MG63 (cell line): ENCODE data around the gene KCNK2. TPM values are rescaled to one million over a fixed set of nuclear protein-coding genes. Genes with fewer than 3 reads are reported as not detected.
"Not testable (repeated sequence)": the region's sequence is repeated elsewhere in the genome, so short reads cannot be mapped to it uniquely, and the experiment has no call there.

Experiments used
- DNase-seq: peaks from one replicate; pipeline ENCODE4 v3.0.0-alpha.2; 2020
- H3K27me3 ChIP-seq: fragments of 250-450 bp; sonication (Bioruptor Pico); 2 replicates; pipeline ENCODE4 v1.5.1; 2020; ENCODE audit warnings: mild to moderate bottlenecking, moderate library complexity
- H3K36me3 ChIP-seq: fragments of 250-450 bp; sonication (Bioruptor Pico); 2 replicates; pipeline ENCODE4 v1.5.1; 2020; ENCODE audit warnings: mild to moderate bottlenecking, moderate library complexity
- H3K4me3 ChIP-seq: fragments of 250-450 bp; sonication (Bioruptor Pico); 2 replicates; pipeline ENCODE4 v1.5.1; 2020; ENCODE audit warnings: mild to moderate bottlenecking, moderate library complexity
- H3K9me3 ChIP-seq: fragments of 250-450 bp; sonication (Bioruptor Pico); 2 replicates; pipeline ENCODE4 v1.5.1; 2020; ENCODE audit warnings: mild to moderate bottlenecking, moderate library complexity
- total RNA-seq: library from RNA; depleted of rRNA; stranded (reverse); fragments of >200 nt; shearing (Covaris generic); gene quantifications from 2 replicates; pipeline ENCODE4 v1.2.3, GENCODE V29; 2014; ENCODE audit warnings: low replicate concordance

The KCNK2 gene
- total RNA-seq, 1 experiment from 2014 or later = 2.8 TPM

DNA sequence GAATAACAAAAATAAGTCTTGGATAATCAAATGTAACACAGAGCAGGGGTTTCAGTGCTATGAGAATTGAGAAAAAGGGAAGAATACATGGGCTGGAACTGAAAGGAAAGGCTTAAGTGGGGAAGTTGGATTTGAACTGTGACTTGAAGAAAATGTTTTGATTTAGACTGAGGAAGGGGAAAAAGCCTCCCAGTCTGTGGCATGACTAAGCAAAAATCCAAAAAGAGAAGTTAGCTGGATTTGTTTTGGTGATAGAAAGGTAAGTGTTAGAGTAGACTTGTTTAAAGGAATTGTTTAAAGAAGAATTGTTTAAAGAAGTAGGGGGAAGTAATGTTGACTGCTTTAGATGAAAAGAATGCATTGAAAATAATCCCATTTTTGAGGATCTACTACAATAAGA, 46.0 kb downstream of the KCNK2 start:
- Histone ChIP-seq H3K27me3 (no peaks in the 10 kb centered on the region), H3K4me3 (no peak overlapping the region), H3K36me3 (no peaks in the 10 kb centered on the region), H3K9me3 (no peaks in the 10 kb centered on the region)
- no peak for DNase-seq

DNA sequence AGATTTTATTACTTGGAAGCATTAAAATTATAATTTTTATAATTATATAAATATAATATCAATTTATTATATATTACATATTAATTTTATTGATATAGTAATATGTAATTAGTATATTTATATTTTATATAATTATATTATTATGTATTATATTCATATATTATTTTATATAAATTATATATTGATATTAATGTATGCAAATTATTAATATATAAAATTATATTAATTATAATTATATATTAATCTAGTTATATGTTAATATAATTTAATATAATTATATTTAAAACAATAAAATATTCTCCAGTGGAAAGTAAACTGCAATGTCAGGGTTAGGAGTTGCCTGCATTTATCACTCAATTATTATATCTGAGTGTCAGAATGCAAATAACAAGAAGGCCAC, 48.8 kb downstream of the KCNK2 start:
- H3K27me3 ChIP-seq = no peaks in the 10 kb centered on the region
- H3K4me3 ChIP-seq = no peak overlapping the region
- H3K9me3 ChIP-seq = no peaks in the 10 kb centered on the region
- DNase-seq = no peak
- H3K36me3 ChIP-seq = no peaks in the 10 kb centered on the region

DNA sequence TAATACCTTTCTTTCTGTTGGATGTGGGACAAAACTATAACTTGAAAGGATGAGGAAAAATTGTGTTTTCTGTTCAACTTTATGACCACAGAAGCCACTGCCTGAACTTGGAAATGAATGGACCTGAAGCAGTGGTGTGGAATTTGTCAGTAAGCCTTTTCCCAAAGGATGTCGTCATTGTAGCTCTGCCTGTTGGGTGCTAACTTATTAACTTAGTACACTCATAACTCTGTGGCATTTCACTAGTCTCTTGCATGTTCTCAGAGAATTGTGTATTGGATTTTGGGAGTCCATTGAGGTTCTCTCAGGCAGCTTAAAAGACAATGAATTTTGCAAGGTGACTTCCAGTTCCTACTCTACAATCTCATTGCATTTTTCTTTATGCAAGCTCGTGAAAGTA, 49.6 kb downstream of the KCNK2 start:
- Histone ChIP-seq H3K4me3 (no peak overlapping the region), H3K9me3 (no peaks in the 10 kb centered on the region), H3K36me3 (no peaks in the 10 kb centered on the region), H3K27me3 (no peaks in the 10 kb centered on the region)
- DNase-seq = no peak

DNA sequence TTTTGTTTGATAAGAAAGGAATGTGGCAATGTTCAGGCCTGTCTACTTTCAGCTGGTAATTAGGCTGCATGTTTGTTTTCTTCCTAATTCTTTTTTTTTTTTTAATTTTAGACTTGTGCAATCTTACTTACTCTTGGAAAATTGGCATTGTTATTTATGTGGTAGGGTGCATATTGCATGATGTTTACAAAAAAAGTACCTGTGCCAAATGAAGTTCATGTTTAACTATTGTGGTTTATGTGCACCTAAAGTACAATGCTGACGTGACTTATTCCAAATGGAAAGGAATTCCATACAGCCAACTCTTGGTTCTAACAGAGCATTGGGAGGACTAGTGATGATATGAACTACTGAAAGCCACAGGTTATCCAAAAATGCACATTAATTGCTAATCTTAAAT, 51.0 kb downstream of the KCNK2 start:
- Histone ChIP-seq H3K36me3 (no peaks in the 10 kb centered on the region), H3K4me3 (no peak overlapping the region), H3K27me3 (no peaks in the 10 kb centered on the region), H3K9me3 (no peaks in the 10 kb centered on the region)
- no peak for DNase-seq

DNA sequence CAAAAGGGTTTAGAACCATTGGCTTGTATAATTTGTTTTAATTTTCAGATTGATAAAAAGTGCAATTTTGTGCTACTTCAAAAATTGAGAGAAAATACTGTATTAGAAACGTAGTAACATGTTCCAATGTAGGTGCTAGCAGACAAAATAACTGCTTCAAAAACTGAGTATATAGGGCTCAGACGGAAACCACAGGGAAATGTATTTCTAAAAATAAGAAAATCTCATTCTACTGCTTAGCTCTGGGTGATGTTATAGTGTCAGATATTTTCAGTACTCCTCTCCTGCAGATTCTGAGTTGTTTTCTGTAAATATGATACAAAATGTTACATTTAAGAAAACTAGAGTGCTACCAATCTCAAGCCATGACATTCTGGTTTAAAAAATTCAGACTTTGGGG, 55.4 kb downstream of the KCNK2 start:
- Histone ChIP-seq H3K9me3 (peaks cover 10% of the 10 kb centered on the region), H3K4me3 (no peak overlapping the region), H3K27me3 (no peaks in the 10 kb centered on the region), H3K36me3 (no peaks in the 10 kb centered on the region)
- no peak for DNase-seq

DNA sequence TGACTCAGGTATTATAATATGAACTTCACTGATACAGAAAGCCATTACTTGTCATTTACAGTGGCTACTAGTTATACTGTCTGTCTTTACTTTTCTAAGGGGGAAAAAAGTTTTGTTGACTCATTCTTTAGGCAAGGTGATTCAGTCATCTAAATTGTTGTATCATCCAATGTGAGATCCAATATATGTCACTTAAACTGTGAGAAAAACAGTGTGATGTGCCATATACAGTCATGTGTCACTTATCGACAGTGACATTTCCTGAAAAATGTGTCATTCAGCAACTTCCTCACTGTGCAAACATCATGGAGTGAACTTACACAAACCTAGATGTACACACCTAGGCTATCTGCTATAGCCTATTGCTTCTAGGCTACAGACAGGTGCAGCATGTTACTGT, 57.6 kb downstream of the KCNK2 start:
- Histone ChIP-seq H3K4me3 (no peak overlapping the region), H3K27me3 (no peaks in the 10 kb centered on the region), H3K9me3 (peaks cover 10% of the 10 kb centered on the region), H3K36me3 (no peaks in the 10 kb centered on the region)
- DNase-seq = no peak

DNA sequence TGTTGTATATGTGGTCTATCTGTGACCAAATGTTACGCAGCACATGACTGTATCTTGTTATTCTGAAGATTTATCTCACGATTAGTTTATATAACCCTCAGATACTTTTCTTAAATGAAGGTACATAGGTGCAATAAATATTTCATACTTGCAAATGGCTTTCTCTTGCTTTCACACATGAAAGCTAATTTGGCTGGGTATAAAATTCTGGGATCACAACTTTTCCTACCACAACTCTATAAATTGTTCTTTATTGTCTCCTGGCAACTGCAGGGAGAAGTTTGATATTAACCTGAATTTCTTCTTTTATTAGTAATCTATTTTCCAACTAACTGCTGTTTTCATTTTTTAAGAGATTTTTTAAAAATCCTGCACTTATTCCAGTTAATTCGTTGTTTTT, 58.9 kb downstream of the KCNK2 start:
- DNase-seq = no peak
- no peaks in the 10 kb centered on the region for H3K36me3 ChIP-seq
- H3K27me3 ChIP-seq = no peaks in the 10 kb centered on the region
- peaks cover 10% of the 10 kb centered on the region for H3K9me3 ChIP-seq
- H3K4me3 ChIP-seq = no peak overlapping the region

DNA sequence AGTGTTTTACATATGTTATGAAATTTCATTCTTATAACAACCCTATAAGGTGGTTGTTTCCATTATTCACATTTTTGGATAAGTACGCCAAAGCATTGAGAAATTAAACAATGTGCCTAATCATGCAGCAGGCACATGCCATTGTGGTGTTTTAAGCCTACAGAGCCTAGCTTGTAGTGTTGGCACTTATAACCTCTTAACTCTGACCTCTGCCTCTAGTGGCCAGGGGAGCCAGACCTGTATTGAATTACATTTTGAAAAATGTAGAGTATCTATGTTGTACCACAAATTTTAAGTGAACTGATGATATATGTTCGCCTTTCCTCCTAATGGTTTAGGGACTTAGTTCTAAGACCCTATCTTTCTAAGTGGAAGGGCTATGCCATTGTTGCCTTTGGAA, 61.0 kb downstream of the KCNK2 start:
- no peaks in the 10 kb centered on the region for H3K27me3 ChIP-seq
- H3K9me3 ChIP-seq = peaks cover 10% of the 10 kb centered on the region
- no peak overlapping the region for H3K4me3 ChIP-seq
- no peaks in the 10 kb centered on the region for H3K36me3 ChIP-seq
- no peak for DNase-seq

DNA sequence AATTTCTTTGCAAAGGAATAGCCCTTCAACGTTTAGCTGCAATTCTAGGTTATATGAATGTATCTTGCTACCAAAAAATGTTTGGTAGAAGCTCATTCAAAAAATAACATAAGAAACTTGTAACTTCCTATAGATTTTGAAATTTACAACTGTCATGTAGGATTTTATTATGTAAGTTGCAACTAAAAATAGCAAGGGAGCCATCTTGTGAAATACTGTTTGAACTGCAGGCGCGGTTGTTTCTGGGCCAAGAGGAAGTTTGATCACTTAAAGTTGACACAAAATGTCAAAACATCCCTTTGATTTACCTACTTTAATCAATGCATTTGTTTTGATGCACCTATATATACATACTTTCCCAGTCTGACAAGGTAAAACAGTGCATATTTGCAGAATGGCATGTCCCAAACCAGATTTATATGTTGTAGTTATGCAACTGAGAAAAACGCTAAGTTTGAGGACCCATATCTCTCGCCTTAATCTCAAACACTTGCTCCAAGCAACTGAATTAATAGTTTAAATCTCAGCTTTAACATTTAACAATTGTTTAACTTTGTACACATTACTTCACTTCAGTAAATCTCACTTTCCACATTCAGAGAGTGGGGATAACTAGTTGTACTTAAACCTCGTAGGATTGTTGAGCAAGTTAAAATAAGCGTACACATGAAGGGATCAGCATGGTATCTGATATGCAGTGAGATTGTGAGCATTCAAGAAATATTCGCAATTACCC, 63.9 kb downstream of the KCNK2 start:
- H3K27me3 ChIP-seq = no peaks in the 10 kb centered on the region
- no peak overlapping the region for H3K4me3 ChIP-seq
- no peaks in the 10 kb centered on the region for H3K36me3 ChIP-seq
- H3K9me3 ChIP-seq = peaks cover 9% of the 10 kb centered on the region
- DNase-seq = no peak

DNA sequence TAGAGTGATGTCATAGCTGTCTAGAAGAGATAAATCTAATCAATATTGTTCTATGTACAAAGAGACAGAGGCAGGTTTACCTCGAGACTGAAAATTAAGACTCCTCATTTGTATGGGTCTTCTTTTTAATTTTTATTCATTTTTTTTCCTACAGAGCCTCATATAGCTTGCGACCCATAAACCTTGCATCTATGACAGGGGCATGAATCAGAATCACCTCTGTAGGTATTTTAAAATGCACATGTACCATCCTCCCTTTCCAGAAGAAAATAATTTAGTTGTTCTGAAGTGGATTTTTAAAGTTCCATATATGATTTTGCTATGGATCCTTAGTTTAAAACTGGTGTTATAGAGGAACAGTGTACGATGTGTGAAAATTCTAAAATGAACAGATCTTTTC, 64.5 kb downstream of the KCNK2 start:
- no peak for DNase-seq
- Histone ChIP-seq H3K4me3 (no peak overlapping the region), H3K27me3 (no peaks in the 10 kb centered on the region), H3K9me3 (peaks cover 3% of the 10 kb centered on the region), H3K36me3 (no peaks in the 10 kb centered on the region)

DNA sequence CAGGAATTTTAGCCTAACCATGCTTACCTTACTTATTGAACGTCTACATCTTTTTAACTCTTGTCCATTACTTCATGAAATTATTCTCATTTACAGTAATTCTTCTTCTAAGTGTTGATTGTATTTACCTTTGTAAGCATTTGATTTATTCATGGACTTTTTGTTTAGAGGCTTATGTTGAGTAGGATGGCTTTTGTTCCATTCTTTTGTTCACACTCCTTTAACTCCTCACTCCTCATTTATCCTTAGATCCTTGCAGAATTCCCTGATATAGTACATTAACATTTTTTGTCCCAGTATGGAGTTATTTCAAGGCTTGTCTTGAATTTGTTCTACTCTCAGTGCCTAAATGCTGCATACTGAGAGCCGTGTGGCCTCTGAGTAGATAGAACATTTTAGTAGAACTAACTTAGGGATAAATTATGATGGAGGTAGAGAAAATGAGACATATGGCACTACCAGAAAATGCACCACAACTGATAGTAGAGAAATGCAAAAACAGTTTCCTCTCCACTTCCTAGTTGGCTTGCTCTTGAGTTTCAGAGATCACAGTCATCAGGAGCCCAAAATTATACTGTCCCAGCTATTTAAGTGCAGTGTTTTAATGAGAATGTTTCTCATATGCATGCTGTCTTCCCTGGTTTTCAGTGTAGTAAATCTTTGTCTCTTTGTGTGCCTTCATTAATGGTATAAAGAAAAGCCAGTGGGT, 69.5 kb downstream of the KCNK2 start:
- Histone ChIP-seq H3K27me3 (no peaks in the 10 kb centered on the region), H3K36me3 (no peaks in the 10 kb centered on the region), H3K4me3 (no peak overlapping the region), H3K9me3 (no peaks in the 10 kb centered on the region)
- DNase-seq = no peak

DNA sequence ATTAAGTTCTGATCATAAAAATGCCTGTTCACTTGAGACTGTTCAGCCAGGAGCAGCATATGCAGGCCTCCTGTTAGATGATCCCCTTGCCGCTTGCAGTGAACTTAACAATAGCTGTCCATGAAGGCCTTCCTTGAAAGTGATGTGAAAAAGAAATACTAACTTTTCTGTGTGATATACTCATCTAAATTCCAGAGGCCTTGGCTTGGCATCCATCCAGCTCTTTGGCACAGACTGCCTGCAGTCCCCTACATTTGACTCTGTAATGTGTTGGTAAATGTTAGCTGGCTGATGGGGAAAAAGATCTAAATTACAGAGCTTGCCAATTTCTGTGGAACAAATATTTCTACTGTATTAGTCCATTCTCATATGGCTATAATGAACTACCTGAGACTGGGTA, 73.7 kb downstream of the KCNK2 start:
- peak; percentile 6 for DNase-seq
- Histone ChIP-seq H3K9me3 (no peaks in the 10 kb centered on the region), H3K4me3 (no peak overlapping the region), H3K36me3 (no peaks in the 10 kb centered on the region), H3K27me3 (no peaks in the 10 kb centered on the region)

DNA sequence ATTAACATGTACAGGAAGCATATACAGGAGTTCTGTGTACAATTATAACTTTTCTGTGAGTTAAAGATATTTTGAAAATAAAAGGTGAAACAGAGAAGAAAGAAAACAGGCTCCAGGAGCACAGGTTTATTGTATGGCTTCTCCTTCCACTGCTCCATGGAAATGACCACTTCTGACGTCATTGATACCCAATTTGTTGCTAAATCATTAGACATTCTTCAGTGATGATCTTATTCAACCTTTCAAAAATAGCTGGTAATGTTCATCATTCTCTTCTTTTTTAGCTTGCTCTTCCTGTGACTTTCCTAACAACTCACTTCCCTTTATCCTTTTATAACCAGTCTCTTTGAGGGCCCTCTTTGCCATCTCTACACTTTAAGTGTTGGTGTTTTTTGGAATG, 77.8 kb downstream of the KCNK2 start:
- DNase-seq = no peak
- no peaks in the 10 kb centered on the region for H3K27me3 ChIP-seq
- no peaks in the 10 kb centered on the region for H3K9me3 ChIP-seq
- no peaks in the 10 kb centered on the region for H3K36me3 ChIP-seq
- H3K4me3 ChIP-seq = no peak overlapping the region

DNA sequence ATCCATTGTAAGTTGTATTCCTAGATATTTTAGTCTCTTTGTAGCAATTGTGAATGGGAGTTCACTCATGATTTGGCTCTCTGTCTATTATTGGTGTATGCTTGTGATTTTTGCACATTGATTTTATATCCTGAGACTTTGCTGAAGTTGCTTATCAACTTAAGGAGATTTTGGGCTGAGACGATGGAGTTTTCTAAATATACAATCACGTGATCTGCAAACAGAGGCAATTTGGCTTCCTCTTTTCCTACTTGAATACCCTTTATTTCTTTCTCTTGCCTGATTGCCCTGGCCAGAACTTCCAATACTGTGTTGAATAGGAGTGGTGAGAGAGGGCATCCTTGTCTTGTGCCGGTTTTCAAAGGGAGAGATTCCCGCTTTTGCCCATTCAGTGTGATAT, 80.6 kb downstream of the KCNK2 start:
- DNase-seq, H3K27me3 ChIP-seq, H3K36me3 ChIP-seq, H3K4me3 ChIP-seq, H3K9me3 ChIP-seq: not testable (repeated sequence)

DNA sequence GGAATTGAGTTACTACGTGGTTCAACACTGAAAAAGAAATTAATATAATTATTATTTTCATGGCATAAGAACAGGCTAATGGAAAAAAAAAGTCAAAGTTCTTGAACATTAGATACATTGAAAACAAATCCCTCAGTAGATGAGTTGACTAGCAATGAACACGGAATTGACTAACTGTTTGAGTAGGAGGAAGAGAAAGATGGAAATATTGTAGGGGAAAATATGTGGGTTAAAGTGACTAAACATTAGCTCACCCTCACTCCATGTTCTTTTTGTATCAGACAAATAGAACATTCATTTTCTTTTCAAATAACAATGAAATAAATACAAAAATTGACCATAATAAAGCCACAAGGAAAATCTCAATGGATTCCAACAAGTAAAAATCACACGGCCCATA, 84.3 kb downstream of the KCNK2 start:
- DNase-seq = no peak
- H3K4me3 ChIP-seq = no peak overlapping the region
- no peaks in the 10 kb centered on the region for H3K36me3 ChIP-seq
- H3K9me3 ChIP-seq = no peaks in the 10 kb centered on the region
- H3K27me3 ChIP-seq = no peaks in the 10 kb centered on the region

DNA sequence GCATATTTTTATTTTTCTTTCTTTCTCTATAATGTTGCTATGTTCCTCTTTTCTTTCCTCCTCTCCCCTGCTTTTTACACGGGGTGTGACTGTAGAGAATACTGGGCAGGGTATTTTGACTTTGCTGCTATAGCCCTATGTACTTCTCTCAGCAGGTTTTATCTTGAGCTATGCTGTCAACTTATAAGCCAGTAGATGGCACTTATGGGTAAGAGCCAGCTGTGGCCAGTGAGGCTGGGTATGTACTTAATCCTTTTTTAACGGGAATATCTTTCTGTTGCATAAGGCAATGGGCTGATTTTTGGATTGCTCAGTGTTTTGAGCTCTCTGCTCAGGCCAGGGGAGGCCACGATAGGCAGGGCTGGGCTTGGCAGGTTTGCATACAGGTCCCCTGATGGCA, 99.0 kb downstream of the KCNK2 start:
- Histone ChIP-seq H3K36me3 (no peaks in the 10 kb centered on the region), H3K27me3 (no peaks in the 10 kb centered on the region), H3K9me3 (no peaks in the 10 kb centered on the region; the same call in none of the 2 replicates), H3K4me3 (no peak overlapping the region)
- DNase-seq = no peak

DNA sequence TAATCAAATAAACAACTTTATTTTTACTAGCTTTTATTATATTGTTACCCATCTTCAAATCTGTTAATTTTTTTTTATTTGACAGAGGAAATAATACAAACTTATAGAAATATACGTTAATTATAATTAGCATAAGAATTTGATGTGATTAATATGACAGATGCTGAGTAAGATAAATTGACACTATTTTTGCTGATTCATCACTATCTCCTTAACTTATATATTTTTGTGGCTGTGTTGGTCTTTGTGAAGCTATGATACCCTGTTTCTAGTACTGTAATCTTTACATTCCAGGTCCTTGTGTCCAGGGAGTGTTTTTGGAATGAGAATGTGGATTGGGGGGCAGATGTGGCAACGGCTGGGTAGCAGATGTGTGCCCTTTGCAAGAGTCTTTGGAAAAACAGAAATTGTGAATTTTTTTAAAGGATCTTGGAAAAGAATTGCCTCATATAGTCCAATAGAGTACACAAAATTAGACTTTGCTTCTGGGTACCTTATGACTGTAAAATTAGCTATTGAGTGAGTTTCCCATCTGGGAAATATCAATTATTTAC, 102.6 kb downstream of the KCNK2 start:
- Histone ChIP-seq H3K27me3 (no peaks in the 10 kb centered on the region), H3K4me3 (no peak overlapping the region)
- no peak for DNase-seq

More for the DNA sequence above, 102.6 kb downstream of the KCNK2 start:
- Histone ChIP-seq H3K36me3 (no peaks in the 10 kb centered on the region), H3K9me3 (no peaks in the 10 kb centered on the region; the same call in none of the 2 replicates)
